ENCODE data around the gene TCEANC2.
"Not testable (repeated sequence)": the region's sequence is repeated elsewhere in the genome, so short reads cannot be mapped to it uniquely, and the experiment has no call there.

Gene TCEANC2

DNA sequence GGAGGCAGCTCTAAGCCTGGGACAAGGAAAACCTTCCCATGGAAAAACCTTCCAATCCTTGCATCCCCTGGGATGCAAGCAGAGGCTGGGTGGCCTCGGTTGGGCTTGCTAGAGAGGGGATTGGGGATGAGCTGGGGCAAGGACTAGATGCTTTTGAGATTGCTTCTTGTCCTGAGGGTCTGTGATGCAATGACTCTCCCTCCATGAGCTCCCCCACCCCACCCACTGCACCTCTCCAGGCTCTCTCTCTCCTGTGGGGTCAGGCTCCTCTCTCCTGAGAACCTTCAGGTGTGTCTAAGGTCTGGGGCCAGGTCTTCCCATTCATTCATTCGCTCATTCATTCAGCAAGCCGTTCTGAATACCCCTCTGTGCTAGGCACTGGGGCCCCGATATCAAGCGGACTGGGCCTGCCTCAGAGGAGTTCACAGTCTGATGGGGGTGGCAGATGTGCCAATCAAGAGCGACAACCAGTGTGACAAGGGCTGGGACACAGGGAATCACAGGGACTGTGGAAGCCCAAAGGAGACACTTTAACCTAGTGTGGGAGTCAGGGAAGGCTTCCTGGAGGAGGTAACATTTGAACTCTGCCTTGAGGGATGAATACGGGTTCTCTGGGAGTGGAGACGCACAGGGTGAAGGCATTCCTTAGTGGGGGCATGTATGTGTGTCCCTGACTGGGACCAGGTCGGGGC is 41.9 kb upstream of the TCEANC2 start:
- Histone ChIP-seq H3K36me3 (ENCODE audit: insufficient read depth, low read length) (no peaks in the 10 kb centered on the region), H3K9me3 (ENCODE audit: low read depth, low read length) (no peaks in the 10 kb centered on the region), H3K9ac (ENCODE audit: insufficient read length) (no peak overlapping the region), H3K27ac (no peak overlapping the region), H3K4me3 (no peak overlapping the region)
- TF ChIP-seq FOXP2 (optimal IDR thresholded peaks at IDR 0.05; ENCODE audit: control extremely low read depth, extremely low read length, insufficient read depth), result no peak
- TF ChIP-seq EZH2 (IDR thresholded peaks at IDR 0.05), result no peak
- no peak for TF ChIP-seq POLR2AphosphoS5 (IDR thresholded peaks at IDR 0.05; ENCODE audit: borderline replicate concordance, low read depth, low read length)
- no peak for DNase-seq (ENCODE audit: low read depth, low spot score)

DNA sequence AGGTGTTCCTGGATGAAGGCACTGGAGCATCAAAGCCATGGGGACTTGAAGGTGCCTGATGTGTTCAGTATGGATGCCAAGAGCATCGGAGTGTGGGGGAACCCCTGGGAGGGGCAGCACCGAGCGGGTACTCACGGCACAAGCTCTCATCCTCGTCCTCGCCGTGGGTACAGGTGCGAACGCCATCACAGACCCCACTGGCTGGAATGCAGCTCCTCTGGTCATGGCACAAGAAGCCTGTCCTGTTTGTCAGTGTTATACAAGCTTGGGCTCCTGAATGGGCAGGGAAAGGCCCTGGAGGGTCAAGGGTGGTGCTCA is 41.4 kb upstream of the TCEANC2 start:
- H3K4me3 ChIP-seq, result no peak overlapping the region
- no peak for DNase-seq (ENCODE audit: low read depth, low spot score)
- TF ChIP-seq EZH2 (IDR thresholded peaks at IDR 0.05) (no peak), POLR2AphosphoS5 (IDR thresholded peaks at IDR 0.05; ENCODE audit: borderline replicate concordance, low read depth, low read length) (no peak), FOXP2 (optimal IDR thresholded peaks at IDR 0.05; ENCODE audit: control extremely low read depth, extremely low read length, insufficient read depth) (no peak)
- no peak overlapping the region for H3K27ac ChIP-seq
- no peaks in the 10 kb centered on the region for H3K9me3 ChIP-seq (ENCODE audit: low read depth, low read length)
- H3K9ac ChIP-seq (ENCODE audit: insufficient read length), result no peak overlapping the region
- H3K36me3 ChIP-seq (ENCODE audit: insufficient read depth, low read length), result no peaks in the 10 kb centered on the region

DNA sequence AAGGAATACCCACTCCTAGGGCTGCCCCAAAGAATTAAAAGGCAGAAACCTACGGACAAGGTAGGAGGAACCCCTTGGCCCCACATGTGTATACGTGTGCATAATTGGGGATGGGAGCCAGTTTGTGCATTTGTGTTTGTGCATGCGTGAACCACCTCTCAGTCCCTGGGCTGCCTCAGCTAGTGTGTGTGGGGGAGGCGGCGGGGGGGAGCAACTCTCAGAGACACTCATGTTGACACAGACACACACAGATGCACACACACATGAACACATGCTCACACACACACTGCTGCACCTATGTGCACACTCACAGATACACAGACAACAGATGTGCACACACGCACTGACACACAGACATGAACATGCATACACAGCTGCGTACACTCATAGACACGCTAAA is 40.5 kb upstream of the TCEANC2 start:
- no peak for TF ChIP-seq FOXP2 (optimal IDR thresholded peaks at IDR 0.05; ENCODE audit: control extremely low read depth, extremely low read length, insufficient read depth)
- TF ChIP-seq EZH2 (IDR thresholded peaks at IDR 0.05), result no peak
- TF ChIP-seq POLR2AphosphoS5 (IDR thresholded peaks at IDR 0.05; ENCODE audit: borderline replicate concordance, low read depth, low read length), result no peak
- H3K9ac ChIP-seq (ENCODE audit: insufficient read length), result no peak overlapping the region
- H3K9me3 ChIP-seq (ENCODE audit: low read depth, low read length), result no peaks in the 10 kb centered on the region
- no peak overlapping the region for H3K4me3 ChIP-seq
- no peak for DNase-seq (ENCODE audit: low read depth, low spot score)
- no peaks in the 10 kb centered on the region for H3K36me3 ChIP-seq (ENCODE audit: insufficient read depth, low read length)
- H3K27ac ChIP-seq, result no peak overlapping the region

DNA sequence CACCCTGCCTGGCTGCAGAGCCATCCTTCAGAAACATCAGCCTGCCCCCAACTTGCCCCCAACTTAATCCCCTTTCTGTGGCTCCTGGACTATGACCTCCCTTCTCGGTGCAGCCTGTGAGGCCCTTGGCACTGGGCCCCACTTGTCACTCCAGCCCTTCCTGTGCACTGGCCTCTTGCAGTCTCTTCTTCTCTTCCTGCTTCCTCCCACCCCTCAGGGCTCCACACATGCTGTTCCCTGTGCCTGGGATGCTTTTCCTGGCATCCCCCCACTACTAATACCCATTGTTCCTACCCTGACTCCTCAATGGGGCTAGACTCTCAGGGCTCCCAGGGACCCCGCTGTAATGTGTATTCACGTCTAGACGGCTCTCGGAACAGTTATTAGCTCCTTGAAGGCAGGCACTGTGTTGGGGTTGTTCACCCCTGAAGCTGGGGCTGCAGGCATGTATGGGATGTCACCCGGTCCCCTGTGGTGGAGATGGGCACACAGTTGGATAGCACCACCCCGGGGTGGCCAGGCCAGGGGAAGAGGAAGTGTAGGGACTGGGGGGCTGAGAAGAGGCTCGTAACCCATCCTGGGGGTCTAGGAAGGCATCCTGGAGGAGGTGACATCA is 39.9 kb upstream of the TCEANC2 start:
- Histone ChIP-seq H3K36me3 (ENCODE audit: insufficient read depth, low read length) (no peaks in the 10 kb centered on the region), H3K4me3 (no peak overlapping the region), H3K27ac (no peak overlapping the region), H3K9me3 (ENCODE audit: low read depth, low read length) (no peaks in the 10 kb centered on the region), H3K9ac (ENCODE audit: insufficient read length) (no peak overlapping the region)
- TF ChIP-seq FOXP2 (optimal IDR thresholded peaks at IDR 0.05; ENCODE audit: control extremely low read depth, extremely low read length, insufficient read depth), result no peak
- TF ChIP-seq POLR2AphosphoS5 (IDR thresholded peaks at IDR 0.05; ENCODE audit: borderline replicate concordance, low read depth, low read length), result no peak
- no peak for DNase-seq (ENCODE audit: low read depth, low spot score)

DNA sequence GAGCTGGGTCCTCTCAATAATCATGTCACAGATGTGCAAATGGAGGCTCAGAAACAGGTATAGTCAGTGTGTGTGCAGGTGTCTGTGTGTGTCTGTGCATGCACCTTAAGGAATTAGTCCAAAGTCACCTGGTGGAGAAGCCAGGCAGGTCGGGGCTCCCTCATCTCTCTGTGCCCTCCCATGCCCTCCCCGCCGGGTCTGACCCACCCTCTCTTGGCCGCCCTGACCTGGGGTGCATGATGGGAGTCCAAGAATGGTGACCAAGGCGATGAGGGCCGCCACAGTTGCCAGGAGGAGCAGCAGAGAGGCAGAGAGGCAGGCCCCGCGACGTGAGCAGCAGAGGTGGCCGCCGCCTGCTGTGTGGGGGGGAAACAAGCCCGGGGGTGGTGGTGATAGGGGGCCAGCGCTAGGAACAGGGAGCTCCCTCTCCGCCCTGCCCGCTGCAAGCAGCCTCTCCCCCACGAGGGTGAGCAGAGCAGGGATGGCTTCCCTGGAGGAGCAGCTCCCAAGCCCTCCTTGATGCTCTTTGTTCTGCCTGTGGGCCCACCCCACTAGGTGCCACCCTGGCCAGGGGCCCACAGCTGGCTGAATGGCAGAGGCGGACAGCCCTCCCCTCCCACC is 39.3 kb upstream of the TCEANC2 start:
- no peak for TF ChIP-seq POLR2AphosphoS5 (IDR thresholded peaks at IDR 0.05; ENCODE audit: borderline replicate concordance, low read depth, low read length)
- TF ChIP-seq EZH2 (IDR thresholded peaks at IDR 0.05), result no peak
- no peak for TF ChIP-seq FOXP2 (optimal IDR thresholded peaks at IDR 0.05; ENCODE audit: control extremely low read depth, extremely low read length, insufficient read depth)
- H3K36me3 ChIP-seq (ENCODE audit: insufficient read depth, low read length), result no peaks in the 10 kb centered on the region

DNA sequence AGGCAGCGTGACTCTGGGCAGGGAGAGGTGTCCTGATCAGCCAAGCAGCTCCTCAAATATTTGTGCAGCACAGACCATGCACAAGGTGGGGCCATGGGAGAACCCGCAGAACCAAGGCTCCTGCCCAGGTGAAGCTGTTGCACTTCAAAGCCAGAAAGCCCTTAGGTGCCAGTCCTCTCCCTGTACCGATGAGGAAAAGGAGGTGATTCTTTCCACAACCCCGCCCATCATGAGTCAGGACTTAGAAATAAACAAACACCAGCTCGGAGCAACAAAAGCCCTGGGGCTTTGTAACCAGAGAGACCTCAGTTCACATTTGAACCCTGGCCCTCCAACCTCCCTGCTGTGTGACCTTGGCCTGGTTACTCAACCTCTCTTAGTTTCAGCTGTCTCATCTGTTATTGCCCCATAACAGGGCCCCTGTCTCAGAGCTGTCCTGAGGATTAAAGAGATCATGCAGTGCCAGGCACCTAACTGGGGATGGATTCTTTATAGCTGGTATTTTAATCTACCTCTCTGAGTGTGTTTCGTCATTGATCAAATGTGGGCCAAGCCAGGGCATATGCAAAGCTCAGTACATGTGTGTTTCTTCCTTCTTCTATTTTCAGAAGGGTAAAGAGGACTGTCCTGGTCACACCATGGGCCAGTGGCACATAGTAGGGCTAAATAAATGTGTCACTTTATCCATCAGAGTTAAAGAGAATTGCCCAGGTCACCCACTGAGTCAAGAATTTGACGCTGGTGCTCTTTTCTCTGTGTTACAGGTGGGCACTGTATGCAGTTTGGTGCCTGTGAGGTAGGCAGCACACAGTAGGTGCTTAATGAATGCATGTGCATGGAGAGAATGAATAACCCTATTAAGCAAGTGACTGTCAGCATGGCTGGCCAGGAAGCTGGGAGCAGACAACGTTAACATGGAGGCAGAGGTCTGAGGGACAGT is 36.8 kb upstream of the TCEANC2 start:
- Histone ChIP-seq H3K9me3 (ENCODE audit: low read depth, low read length) (no peaks in the 10 kb centered on the region), H3K4me3 (no peak overlapping the region), H3K9ac (ENCODE audit: insufficient read length) (no peak overlapping the region), H3K27ac (no peak overlapping the region), H3K36me3 (ENCODE audit: insufficient read depth, low read length) (no peaks in the 10 kb centered on the region)
- TF ChIP-seq EZH2 (IDR thresholded peaks at IDR 0.05) (no peak), FOXP2 (optimal IDR thresholded peaks at IDR 0.05; ENCODE audit: control extremely low read depth, extremely low read length, insufficient read depth) (no peak), POLR2AphosphoS5 (IDR thresholded peaks at IDR 0.05; ENCODE audit: borderline replicate concordance, low read depth, low read length) (no peak)
- DNase-seq (ENCODE audit: low read depth, low spot score), result no peak

More for the DNA sequence above, 39.3 kb upstream of the TCEANC2 start:
- no peaks in the 10 kb centered on the region for H3K9me3 ChIP-seq (ENCODE audit: low read depth, low read length)
- no peak for DNase-seq (ENCODE audit: low read depth, low spot score)
- no peak overlapping the region for H3K9ac ChIP-seq (ENCODE audit: insufficient read length)
- H3K4me3 ChIP-seq, result no peak overlapping the region
- no peak overlapping the region for H3K27ac ChIP-seq

DNA sequence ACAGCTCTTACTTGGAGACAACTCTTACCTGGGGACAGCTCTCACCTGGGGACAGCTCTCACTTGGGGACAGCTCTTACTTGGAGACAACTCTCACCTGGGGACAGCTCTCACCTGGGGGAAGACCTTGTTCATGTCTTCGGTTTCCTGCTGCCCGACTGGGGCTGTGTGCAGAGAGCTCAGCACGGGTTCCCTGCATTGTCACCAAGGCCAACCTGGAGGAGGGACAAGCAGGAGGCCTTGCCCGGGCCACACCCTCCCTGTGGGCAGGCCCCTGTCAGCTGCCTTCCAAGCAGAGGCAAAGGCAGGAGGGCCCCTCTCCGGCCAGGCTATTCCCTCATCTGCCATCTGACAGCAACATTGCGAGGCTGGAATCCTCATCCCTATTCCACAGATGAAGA is 35.4 kb upstream of the TCEANC2 start, which contains the start of gene LDLRAD1:
Gene LDLRAD1, minus strand, starts transcription at position 208 of the 400 bp plus-strand sequence. Its CDS starts 74 bp downstream, at position 134.
- DNase-seq (ENCODE audit: low read depth, low spot score), result no peak
- no peak for TF ChIP-seq POLR2AphosphoS5 (IDR thresholded peaks at IDR 0.05; ENCODE audit: borderline replicate concordance, low read depth, low read length)
- no peak for TF ChIP-seq EZH2 (IDR thresholded peaks at IDR 0.05)
- no peak for TF ChIP-seq FOXP2 (optimal IDR thresholded peaks at IDR 0.05; ENCODE audit: control extremely low read depth, extremely low read length, insufficient read depth)
- H3K9me3 ChIP-seq (ENCODE audit: low read depth, low read length), result no peaks in the 10 kb centered on the region
- no peak within 1 kb of the TSS for H3K4me3 ChIP-seq
- H3K9ac ChIP-seq (ENCODE audit: insufficient read length), result no peak within 1 kb of the TSS
- no peak within 1 kb of the TSS for H3K27ac ChIP-seq
- H3K36me3 ChIP-seq (ENCODE audit: insufficient read depth, low read length), result no peaks in the 10 kb centered on the region

DNA sequence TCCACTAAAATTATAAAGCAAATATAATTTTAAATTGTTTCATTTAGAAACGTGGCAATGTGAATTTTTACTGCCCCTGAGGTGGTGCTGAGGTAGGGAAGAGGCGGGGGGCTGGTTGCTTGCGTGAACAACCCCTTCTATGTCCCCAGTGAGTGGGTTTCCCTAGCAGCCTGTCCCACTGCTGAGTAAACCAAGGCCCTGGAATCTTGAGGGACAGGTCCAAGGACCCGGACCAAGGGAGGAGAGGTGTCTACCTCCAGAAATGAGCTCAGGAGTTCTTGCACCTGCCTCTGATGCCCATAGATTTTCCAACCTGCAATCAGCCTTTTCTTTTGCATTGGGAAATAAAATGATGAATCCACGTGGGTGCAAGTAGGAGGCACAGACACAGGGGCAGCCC is 34.8 kb upstream of the TCEANC2 start:
- Histone ChIP-seq H3K9ac (ENCODE audit: insufficient read length) (no peak overlapping the region), H3K36me3 (ENCODE audit: insufficient read depth, low read length) (no peaks in the 10 kb centered on the region)
- TF ChIP-seq EZH2 (IDR thresholded peaks at IDR 0.05), result no peak
- no peak for TF ChIP-seq POLR2AphosphoS5 (IDR thresholded peaks at IDR 0.05; ENCODE audit: borderline replicate concordance, low read depth, low read length)
- TF ChIP-seq FOXP2 (optimal IDR thresholded peaks at IDR 0.05; ENCODE audit: control extremely low read depth, extremely low read length, insufficient read depth), result no peak

DNA sequence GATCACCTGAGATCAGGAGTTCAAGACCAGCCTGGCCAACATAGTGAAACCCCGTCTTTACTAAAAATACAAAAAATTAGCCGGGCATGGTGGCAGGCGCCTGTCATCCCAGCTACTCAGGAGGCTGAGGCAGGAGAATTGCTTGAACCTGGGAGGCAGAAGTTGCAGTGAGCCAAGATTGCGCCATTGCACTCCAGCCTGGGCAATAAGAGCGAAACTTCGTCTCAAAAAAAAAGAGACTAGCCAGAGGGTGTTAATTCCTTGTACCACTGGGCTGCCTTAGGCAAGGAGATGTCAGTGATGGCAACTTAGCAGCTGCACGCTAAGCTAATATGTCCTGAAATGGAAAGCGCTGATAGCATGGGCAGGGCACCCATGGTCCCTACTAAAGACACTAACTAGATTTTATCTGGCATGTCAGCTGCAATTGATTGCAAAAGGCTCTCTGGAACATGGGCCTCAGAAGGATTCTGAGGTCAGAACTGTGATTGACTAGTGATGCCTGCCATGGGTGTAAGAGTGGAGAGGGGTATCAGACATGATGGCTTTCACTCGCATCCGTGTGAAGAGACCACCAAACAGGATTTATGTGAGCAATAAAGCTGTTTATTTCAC is 33.7 kb upstream of the TCEANC2 start:
- not testable (repeated sequence) for H3K9me3 ChIP-seq (ENCODE audit: low read depth, low read length); H3K36me3 ChIP-seq (ENCODE audit: insufficient read depth, low read length); H3K27ac ChIP-seq; H3K4me3 ChIP-seq; H3K9ac ChIP-seq (ENCODE audit: insufficient read length); DNase-seq (ENCODE audit: low read depth, low spot score)

More for the DNA sequence above, 34.8 kb upstream of the TCEANC2 start:
- Histone ChIP-seq H3K4me3 (no peak overlapping the region), H3K27ac (no peak overlapping the region), H3K9me3 (ENCODE audit: low read depth, low read length) (no peaks in the 10 kb centered on the region)
- no peak for DNase-seq (ENCODE audit: low read depth, low spot score)
